Smooth muscle cell (in vitro differentiated cells): Measurements from ENCODE around the gene ATAD1. TPM values are rescaled to one million over a fixed set of nuclear protein-coding genes. Genes with fewer than 3 reads are reported as not detected.
A peak's percentile ranks its signal among the peaks of the same experiment; 100 is the strongest.

ENCODE experiments used
- DNase-seq: peaks from one replicate; lab custom pipeline; 2025; ENCODE audit not compliant: unreplicated experiment; lab: John Stamatoyannopoulos, UW
- H2AFZ ChIP-seq: fragments of 200-600 bp; sonication (generic); 2 replicates; pipeline ENCODE4 v1.6.0; 2016; ENCODE audit warnings: antibody characterized with exemption, low read depth, mild to moderate bottlenecking
- H3F3A ChIP-seq: fragments of 200-600 bp; sonication (generic); 2 replicates; pipeline ENCODE4 v1.6.0; 2017; ENCODE audit warnings: antibody characterized with exemption, low read depth
- H3K27ac ChIP-seq: fragments of 200-600 bp; sonication (generic); 2 replicates; pipeline ENCODE4 v1.5.1; 2016; ENCODE audit warnings: low read depth, mild to moderate bottlenecking
- H3K27me3 ChIP-seq: fragments of 200-600 bp; sonication (generic); 2 replicates; pipeline ENCODE4 v1.6.1; 2016; ENCODE audit warnings: low read depth, mild to moderate bottlenecking
- H3K36me3 ChIP-seq: fragments of 200-600 bp; sonication (generic); 2 replicates; pipeline ENCODE4 v1.5.1; 2016; ENCODE audit warnings: low read depth
- H3K4me1 ChIP-seq: fragments of 200-600 bp; sonication (generic); 2 replicates; pipeline ENCODE4 v1.5.1; 2016; ENCODE audit warnings: low read depth
- H3K4me2 ChIP-seq: fragments of 200-600 bp; sonication (generic); 2 replicates; pipeline ENCODE4 v1.6.0; 2016; ENCODE audit warnings: mild to moderate bottlenecking
- H3K4me3 ChIP-seq: fragments of 200-600 bp; sonication (generic); 2 replicates; pipeline ENCODE4 v1.5.1; 2016; ENCODE audit warnings: mild to moderate bottlenecking
- H3K79me2 ChIP-seq: fragments of 200-600 bp; sonication (generic); 2 replicates; pipeline ENCODE4 v1.6.0; 2016; ENCODE audit warnings: low read depth, mild to moderate bottlenecking
- H3K9ac ChIP-seq: fragments of 200-600 bp; sonication (generic); 2 replicates; pipeline ENCODE4 v1.6.0; 2016; ENCODE audit warnings: low read depth
- H3K9me3 ChIP-seq: fragments of 200-600 bp; sonication (generic); replicated peaks from 2 replicates; pipeline ENCODE4 v1.5.1; 2016; ENCODE audit warnings: low read depth
- H4K20me1 ChIP-seq: fragments of 200-600 bp; sonication (generic); 2 replicates; pipeline ENCODE4 v1.6.0; 2016; ENCODE audit warnings: low read depth
- CTCF ChIP-seq: fragments of 200-600 bp; sonication (generic); IDR thresholded peaks from 2 replicates; pipeline ENCODE4 v1.5.1; 2017; ENCODE audit warnings: borderline replicate concordance, mild to moderate bottlenecking, antibody characterized with exemption; ENCODE audit not compliant: insufficient read depth, poor library complexity, severe bottlenecking
- WGBS: methylation state at CpG from one replicate; pipeline ENCODE4 v1.1.7; 2016; ENCODE audit warnings: low lambda C conversion rate; 5-methylcytosine and 5-hydroxymethylcytosine counted together
- polyA plus RNA-seq: library from polyadenylated mRNA; unstranded; fragments of >200 nt; fragmentation: Nextera tagmentation; extraction: Ambion mirVana; gene quantifications from 2 replicates; pipeline ENCODE4 v1.2.1, GENCODE V29; 2016
- total RNA-seq: library from RNA; depleted of rRNA; stranded (reverse); fragments of >200 nt; gene quantifications from 2 replicates; pipeline ENCODE4 v1.2.3, GENCODE V29; 2014

Gene ATAD1
- total and polyA plus RNA-seq, 2 experiments from 2014 or later = 38.1 to 71.8 TPM

GRCh38 chr10:87771871-87772500 lies 46.0 kb downstream of the ATAD1 start:
- WGBS = 98% methylated on average over 2 of the region's 2 CpGs
- no peaks in the 10 kb centered on the region for H3K4me1 ChIP-seq
- H3K27me3 ChIP-seq = no peaks in the 10 kb centered on the region
- peaks cover 9% of the 10 kb centered on the region for H3K36me3 ChIP-seq
- no peak for DNase-seq
- H3K9me3 ChIP-seq = no peaks in the 10 kb centered on the region
- H3K4me2 ChIP-seq = no peak overlapping the region
- no peak overlapping the region for H3K9ac ChIP-seq
- no peaks in the 10 kb centered on the region for H4K20me1 ChIP-seq
- H3K79me2 ChIP-seq = no peaks in the 10 kb centered on the region
- no peak overlapping the region for H3K4me3 ChIP-seq
- H2AFZ ChIP-seq = no peak overlapping the region
- TF ChIP-seq CTCF = peak; percentile 40
- peaks cover 8% of the 10 kb centered on the region for H3F3A ChIP-seq
- H3K27ac ChIP-seq = no peak overlapping the region

- Histone ChIP-seq H4K20me1 (peaks cover under 1% of the 10 kb centered on the region), H3K4me2 (no peak overlapping the region), H3K4me1 (no peaks in the 10 kb centered on the region), H3F3A (no peaks in the 10 kb centered on the region), H3K9me3 (no peaks in the 10 kb centered on the region), H2AFZ (no peak overlapping the region), H3K4me3 (no peak overlapping the region), H3K27me3 (no peaks in the 10 kb centered on the region), H3K9ac (no peak overlapping the region), H3K27ac (no peak overlapping the region), H3K36me3 (peaks cover 18% of the 10 kb centered on the region), H3K79me2 (no peaks in the 10 kb centered on the region)
- 91% methylated on average over 5 of the region's 5 CpGs for WGBS
- no peak for TF ChIP-seq CTCF
- no peak for DNase-seq
Measured at GRCh38 chr10:87767253-87767652, 50.8 kb downstream of the ATAD1 start.

- TF ChIP-seq CTCF = no peak
- H3K4me2 ChIP-seq = no peak overlapping the region
- no peak overlapping the region for H2AFZ ChIP-seq
- H3K9ac ChIP-seq = no peak overlapping the region
- H4K20me1 ChIP-seq = peaks cover 10% of the 10 kb centered on the region
- H3K79me2 ChIP-seq = no peaks in the 10 kb centered on the region
- H3K27me3 ChIP-seq = no peaks in the 10 kb centered on the region
- H3K36me3 ChIP-seq = peaks cover 18% of the 10 kb centered on the region
- peaks cover 8% of the 10 kb centered on the region for H3F3A ChIP-seq
- no peaks in the 10 kb centered on the region for H3K4me1 ChIP-seq
- H3K9me3 ChIP-seq = no peaks in the 10 kb centered on the region
- DNase-seq = no peak
- 90% methylated on average over 5 of the region's 5 CpGs for WGBS
- H3K4me3 ChIP-seq = no peak overlapping the region
- no peak overlapping the region for H3K27ac ChIP-seq
Measured at GRCh38 chr10:87765666-87766376, 52.2 kb downstream of the ATAD1 start.
